CD4-positive, alpha-beta T cell (primary cell): Measurements from ENCODE around the gene IQGAP2. TPM values are rescaled to one million over a fixed set of nuclear protein-coding genes. Genes with fewer than 3 reads are reported as not detected.

Source experiments
- ATAC-seq: fragments of 200-7000 bp; cut with Tn5 transposase; one replicate; pipeline ENCODE4 v1.10.0; 2022; ENCODE audit warnings: mild to moderate bottlenecking; ENCODE audit not compliant: poor library complexity
- CTCF ChIA-PET: fragments of 350-600 bp; sonication (Branson Sonifier 250); formaldehyde crosslinking; loops from one replicate; lab custom pipeline; 2021; ENCODE audit warnings: antibody characterized with exemption, inconsistent platforms; lab: Charles Lee
- POLR2A ChIA-PET: fragments of 350-600 bp; sonication (Branson Sonifier 250); formaldehyde crosslinking; loops from one replicate; lab custom pipeline; 2021; ENCODE audit warnings: antibody characterized with exemption, inconsistent platforms; lab: Charles Lee
- DNase-seq, 14 experiments: peaks; one replicate each; pipeline ENCODE4 v3.0.0-alpha.2; 2013 to 2020; ENCODE audit warnings: mixed read lengths in 2 of 14
- H3K27ac ChIP-seq, 2 donors: one replicate each; pipeline versions ENCODE4 v1.5.1 to v1.7.0; 2013; ENCODE audit warnings: low read length in 2 of 2, low read depth in 1 of 2, mild to moderate bottlenecking in 1 of 2
- H3K27me3 ChIP-seq, 2 experiments: 1 replicate in 1 of 2; 2 replicates in 1 of 2; pipeline versions ENCODE4 v1.6.1 to v1.7.0; 2013; ENCODE audit warnings: low read length in 2 of 2, control low read depth in 1 of 2, mild to moderate bottlenecking in 1 of 2, moderate library complexity in 1 of 2; ENCODE audit not compliant: insufficient read depth in 2 of 2, control insufficient read depth in 1 of 2
- H3K36me3 ChIP-seq: one replicate; pipeline ENCODE4 v1.6.1; 2013; ENCODE audit warnings: low read length, control low read depth; ENCODE audit not compliant: insufficient read depth
- H3K4me1 ChIP-seq: one replicate; pipeline ENCODE4 v1.6.1; 2013; ENCODE audit warnings: low read length, control low read depth; ENCODE audit not compliant: insufficient read depth
- H3K4me3 ChIP-seq: one replicate; pipeline ENCODE4 v1.5.1; 2013; ENCODE audit warnings: mild to moderate bottlenecking, low read length, moderate library complexity
- H3K9me3 ChIP-seq, 2 experiments: 1 replicate in 1 of 2; 2 replicates in 1 of 2; pipeline versions ENCODE4 v1.6.1 to v1.7.0; 2013; ENCODE audit warnings: low read length in 2 of 2, mild to moderate bottlenecking in 2 of 2, control low read depth in 1 of 2, moderate library complexity in 1 of 2; ENCODE audit not compliant: control insufficient read depth in 1 of 2, insufficient read depth in 1 of 2
- H3K27ac Mint-ChIP-seq: one replicate; pipeline ENCODE4 v1.8.0; 2020; ENCODE audit warnings: mixed read lengths
- H3K27me3 Mint-ChIP-seq: one replicate; pipeline ENCODE4 v1.8.0; 2021; ENCODE audit warnings: mixed read lengths
- H3K36me3 Mint-ChIP-seq: one replicate; pipeline ENCODE4 v1.8.0; 2021; ENCODE audit warnings: low read depth, mixed read lengths
- H3K4me1 Mint-ChIP-seq: one replicate; pipeline ENCODE4 v1.8.0; 2021; ENCODE audit warnings: low read depth, mixed read lengths
- H3K4me3 Mint-ChIP-seq: one replicate; pipeline ENCODE4 v1.8.0; 2020; ENCODE audit warnings: mild to moderate bottlenecking, mixed read lengths
- H3K9me3 Mint-ChIP-seq: one replicate; pipeline ENCODE4 v1.8.0; 2020; ENCODE audit warnings: mixed read lengths
- CTCF ChIP-seq: fragments of 200-600 bp; IDR thresholded peaks from one replicate; pipeline ENCODE4 v1.8.0; 2022; ENCODE audit warnings: antibody characterized with exemption, mild to moderate bottlenecking
- intact Hi-C, 2 experiments: fragments of 100-400 bp; cut with DNase I in 1 of 2; cut with micrococcal nuclease in 1 of 2; formaldehyde crosslinking; loops; one replicate each; pipeline versions ENCODE4 v1.15.1 to v1.9.0; 2023 to 2025; cut with DNase I, micrococcal nuclease
- total RNA-seq, 174 experiments: library from RNA in 2 of 174; stranded (reverse) in 2 of 174; gene quantifications; one replicate each; pipeline ENCODE4 v1.2.3 and lab custom pipeline; 2021 to 2026

IQGAP2 gene
- total RNA-seq, 2 experiments from 2014 or later = 58.8 TPM

GRCh38 chr5:76691467-76692273 is 288.6 kb downstream of the IQGAP2 start:
- Histone ChIP-seq H3K27ac (no peak overlapping the region), H3K4me1 (no peaks in the 10 kb centered on the region), H3K36me3 (peaks cover 78% of the 10 kb centered on the region), H3K9me3 (no peaks in the 10 kb centered on the region), H3K4me3 (no peak overlapping the region), H3K27me3 (no peaks in the 10 kb centered on the region)
- ATAC-seq (no peak), DNase-seq (no peak)
- H3K27me3 Mint-ChIP-seq = no peaks in the 10 kb centered on the region
- no peak for TF ChIP-seq CTCF
- ChIA-PET POLR2A (no interaction called here), CTCF (interaction anchor here (2.0 kb wide), 1 partner anchor 83 kb away, joined by 6 read pairs; no protein-coding TSS in a partner anchor)
- no peaks in the 10 kb centered on the region for H3K4me1 Mint-ChIP-seq
- intact Hi-C loops = no loop called here
- peaks cover 85% of the 10 kb centered on the region for H3K36me3 Mint-ChIP-seq
- H3K27ac Mint-ChIP-seq = no peak overlapping the region
- no peaks in the 10 kb centered on the region for H3K9me3 Mint-ChIP-seq
- H3K4me3 Mint-ChIP-seq = no peak overlapping the region

GRCh38 chr5:76692274-76692540 is 289.1 kb downstream of the IQGAP2 start:
- no peak for ATAC-seq
- no peak for DNase-seq
- POLR2A ChIA-PET = no interaction called here
- H3K27ac Mint-ChIP-seq = no peak overlapping the region
- H3K4me3 Mint-ChIP-seq = no peak overlapping the region
- Histone ChIP-seq H3K27ac (no peak overlapping the region), H3K36me3 (peaks cover 74% of the 10 kb centered on the region), H3K4me1 (no peaks in the 10 kb centered on the region), H3K4me3 (no peak overlapping the region), H3K27me3 (no peaks in the 10 kb centered on the region), H3K9me3 (no peaks in the 10 kb centered on the region)
- CTCF ChIA-PET = no interaction called here
- no peaks in the 10 kb centered on the region for H3K9me3 Mint-ChIP-seq
- no peaks in the 10 kb centered on the region for H3K4me1 Mint-ChIP-seq
- H3K36me3 Mint-ChIP-seq = peaks cover 83% of the 10 kb centered on the region
- no peaks in the 10 kb centered on the region for H3K27me3 Mint-ChIP-seq
- TF ChIP-seq CTCF = no peak
- intact Hi-C loops = no loop called here

DNA sequence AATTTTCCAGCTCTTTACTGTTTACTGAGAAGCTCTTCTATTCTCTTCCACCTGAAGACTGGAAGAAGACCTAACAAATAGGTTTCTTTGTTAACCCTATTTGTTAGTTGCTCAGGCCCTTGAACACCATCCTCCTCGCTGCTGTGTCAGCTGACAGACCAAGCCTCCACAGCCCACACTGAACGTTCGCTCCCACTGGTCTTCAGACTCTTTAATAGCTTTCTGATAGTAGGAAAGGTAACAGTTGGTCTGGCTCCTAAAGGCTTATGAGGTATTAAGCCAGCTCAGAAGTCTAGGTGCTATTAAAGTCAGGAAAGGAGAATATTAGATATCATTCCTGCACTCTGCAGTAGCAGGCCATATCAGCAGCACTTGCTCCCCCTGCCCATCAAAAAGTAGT is 289.6 kb downstream of the IQGAP2 start:
- CTCF ChIA-PET = no interaction called here
- intact Hi-C loops = no loop called here
- no peak for TF ChIP-seq CTCF
- no peaks in the 10 kb centered on the region for H3K27me3 Mint-ChIP-seq
- DNase-seq (no peak), ATAC-seq (no peak)
- no peak overlapping the region for H3K4me3 ChIP-seq
- H3K9me3 Mint-ChIP-seq = no peaks in the 10 kb centered on the region
- no peak overlapping the region for H3K27ac ChIP-seq
- no peak overlapping the region for H3K27ac Mint-ChIP-seq
- no peak overlapping the region for H3K4me3 Mint-ChIP-seq
- H3K36me3 Mint-ChIP-seq = peaks cover 83% of the 10 kb centered on the region
- no peaks in the 10 kb centered on the region for H3K27me3 ChIP-seq
- H3K9me3 ChIP-seq = no peaks in the 10 kb centered on the region
- H3K4me1 ChIP-seq = no peaks in the 10 kb centered on the region
- H3K36me3 ChIP-seq = peaks cover 75% of the 10 kb centered on the region
- POLR2A ChIA-PET = no interaction called here
- no peaks in the 10 kb centered on the region for H3K4me1 Mint-ChIP-seq
